H9 (cell line): ENCODE data around the gene NPY1R. TPM values are rescaled to one million over a fixed set of nuclear protein-coding genes. Genes with fewer than 3 reads are reported as not detected.

Experiments
- DNase-seq: peaks from one replicate; pipeline ENCODE4 v3.0.0-alpha.2; 2017
- H2AFZ ChIP-seq: one replicate; pipeline ENCODE4 v1.6.1; 2013; ENCODE audit warnings: mild to moderate bottlenecking, low read length, control low read depth, moderate library complexity
- H2AK5ac ChIP-seq: 2 replicates; pipeline ENCODE4 v1.6.1; 2013; ENCODE audit warnings: low read length, control low read depth, mixed read lengths; ENCODE audit not compliant: insufficient read length
- H2BK120ac ChIP-seq: one replicate; pipeline ENCODE4 v1.6.1; 2013; ENCODE audit warnings: low read depth, mild to moderate bottlenecking, low read length, control low read depth, inconsistent platforms; ENCODE audit not compliant: poor library complexity, severe bottlenecking
- H2BK12ac ChIP-seq: 2 replicates; pipeline ENCODE4 v1.6.1; 2013; ENCODE audit warnings: low read length, control low read depth, mixed read lengths, low read depth; ENCODE audit not compliant: insufficient read length
- H2BK15ac ChIP-seq: 2 replicates; pipeline ENCODE4 v1.6.1; 2013; ENCODE audit warnings: low read depth, low read length, control low read depth
- H2BK20ac ChIP-seq: one replicate; pipeline ENCODE4 v1.6.1; 2013; ENCODE audit warnings: low read depth, mild to moderate bottlenecking, low read length, control low read depth, inconsistent platforms; ENCODE audit not compliant: poor library complexity, severe bottlenecking
- H2BK5ac ChIP-seq: 2 replicates; pipeline ENCODE4 v1.6.1; 2013; ENCODE audit warnings: low read length, control low read depth, mixed read lengths; ENCODE audit not compliant: insufficient read length
- H3K14ac ChIP-seq: 2 replicates; pipeline ENCODE4 v1.6.1; 2013; ENCODE audit warnings: low read length, control low read depth; ENCODE audit not compliant: insufficient read depth
- H3K18ac ChIP-seq: 2 replicates; pipeline ENCODE4 v1.6.1; 2013; ENCODE audit warnings: low read depth, mild to moderate bottlenecking, mixed read lengths, low read length, control low read depth; ENCODE audit not compliant: insufficient read length
- H3K23ac ChIP-seq: 2 replicates; pipeline ENCODE4 v1.6.1; 2013; ENCODE audit warnings: low read length, control low read depth, mixed read lengths, low read depth; ENCODE audit not compliant: insufficient read length
- H3K23me2 ChIP-seq: 2 replicates; pipeline ENCODE4 v1.6.1; 2013; ENCODE audit warnings: low read depth, mild to moderate bottlenecking, mixed read lengths, low read length, control low read depth; ENCODE audit not compliant: insufficient read length, poor library complexity, severe bottlenecking
- H3K27ac ChIP-seq: 2 replicates; pipeline ENCODE4 v1.5.1; 2013; ENCODE audit warnings: low read length, control low read depth, mixed read lengths, low read depth; ENCODE audit not compliant: insufficient read length
- H3K27me3 ChIP-seq: 2 replicates; pipeline ENCODE4 v1.6.1; 2013; ENCODE audit warnings: low read length, control low read depth, inconsistent platforms; ENCODE audit not compliant: insufficient read depth
- H3K4ac ChIP-seq: 2 replicates; pipeline ENCODE4 v1.6.1; 2013; ENCODE audit warnings: low read depth, mild to moderate bottlenecking, control low read depth, inconsistent platforms, low read length, moderate library complexity
- H3K4me1 ChIP-seq: 2 replicates; pipeline ENCODE4 v1.6.1; 2013; ENCODE audit warnings: low read length, control low read depth, inconsistent platforms; ENCODE audit not compliant: insufficient read depth
- H3K4me2 ChIP-seq: 2 replicates; pipeline ENCODE4 v1.6.1; 2013; ENCODE audit warnings: low read length, control low read depth, mixed read lengths; ENCODE audit not compliant: insufficient read length, insufficient read depth
- H3K56ac ChIP-seq: 2 replicates; pipeline ENCODE4 v1.6.1; 2013; ENCODE audit warnings: low read depth, mild to moderate bottlenecking, mixed read lengths, low read length, control low read depth; ENCODE audit not compliant: insufficient read length
- H3K79me1 ChIP-seq: 2 replicates; pipeline ENCODE4 v1.6.1; 2013; ENCODE audit warnings: low read depth, mild to moderate bottlenecking, moderate library complexity, low read length, control low read depth, inconsistent platforms; ENCODE audit not compliant: insufficient read depth, poor library complexity, severe bottlenecking
- H3K79me2 ChIP-seq: 2 replicates; pipeline ENCODE4 v1.6.1; 2013; ENCODE audit warnings: low read length, control low read depth, inconsistent platforms; ENCODE audit not compliant: insufficient read depth
- H3K9ac ChIP-seq: 2 replicates; pipeline ENCODE4 v1.6.1; 2013; ENCODE audit warnings: low read length, control low read depth, mixed read lengths; ENCODE audit not compliant: insufficient read length; ENCODE audit errors: extremely low read depth
- H3K9me3 ChIP-seq: one replicate; pipeline ENCODE4 v1.6.1; 2013; ENCODE audit warnings: low read depth, low read length, inconsistent platforms; ENCODE audit not compliant: control insufficient read depth
- H3T11ph ChIP-seq: one replicate; pipeline ENCODE4 v1.6.1; 2013; ENCODE audit warnings: mild to moderate bottlenecking, low read length, control low read depth, inconsistent platforms
- H4K20me1 ChIP-seq: one replicate; pipeline ENCODE4 v1.6.1; 2013; ENCODE audit not compliant: control insufficient read depth, insufficient read length, insufficient read depth
- H4K5ac ChIP-seq: 2 replicates; pipeline ENCODE4 v1.6.1; 2013; ENCODE audit warnings: low read depth, mild to moderate bottlenecking, mixed read lengths, low read length, control low read depth; ENCODE audit not compliant: insufficient read length
- H4K8ac ChIP-seq: replicated peaks from 2 replicates; pipeline ENCODE4 v1.6.1; 2013; ENCODE audit warnings: low read length, control low read depth, mixed read lengths, low read depth; ENCODE audit not compliant: insufficient read length
- H4K91ac ChIP-seq: 2 replicates; pipeline ENCODE4 v1.6.1; 2013; ENCODE audit warnings: low read depth, mild to moderate bottlenecking, moderate library complexity, mixed read lengths, low read length, control low read depth; ENCODE audit not compliant: insufficient read length
- H3K27ac Mint-ChIP-seq, 3 experiments: 2 replicates in 2 of 3; 3 replicates in 1 of 3; pipeline ENCODE4 v1.8.0; 2020 to 2021; ENCODE audit warnings: mixed read lengths in 3 of 3, mild to moderate bottlenecking in 1 of 3, moderate library complexity in 1 of 3
- H3K27me3 Mint-ChIP-seq: 2 replicates; pipeline ENCODE4 v1.8.0; 2021; ENCODE audit warnings: low read depth, mild to moderate bottlenecking, moderate library complexity, mixed read lengths
- H3K36me3 Mint-ChIP-seq, 3 experiments: 2 replicates in 2 of 3; 3 replicates in 1 of 3; pipeline ENCODE4 v1.8.0; 2020 to 2021; ENCODE audit warnings: low read depth in 3 of 3, mixed read lengths in 3 of 3; ENCODE audit not compliant: insufficient read depth in 1 of 3
- H3K4me1 Mint-ChIP-seq, 2 experiments: 2 replicates each; pipeline ENCODE4 v1.8.0; 2020; ENCODE audit warnings: mixed read lengths in 2 of 2
- H3K4me3 Mint-ChIP-seq, 2 experiments: 2 replicates in 1 of 2; 3 replicates in 1 of 2; pipeline ENCODE4 v1.8.0; 2020 to 2021; ENCODE audit warnings: mild to moderate bottlenecking in 2 of 2, mixed read lengths in 2 of 2, moderate library complexity in 1 of 2
- H3K9me3 Mint-ChIP-seq, 2 experiments: 2 replicates in 1 of 2; 3 replicates in 1 of 2; pipeline ENCODE4 v1.8.0; 2020; ENCODE audit warnings: mild to moderate bottlenecking in 2 of 2, mixed read lengths in 2 of 2, moderate library complexity in 1 of 2
- WGBS: extraction: QIAGEN DNeasy Blood & Tissue Kit; methylation state at CpG from one replicate; pipeline ENCODE4 v1.1.7; 2013; ENCODE audit warnings: missing lambda C conversion rate, low lambda C conversion rate, mixed read lengths; ENCODE audit not compliant: insufficient read length; ENCODE audit errors: extremely low coverage; 5-methylcytosine and 5-hydroxymethylcytosine counted together
- total RNA-seq: library from RNA; stranded (reverse); gene quantifications from 2 replicates; pipeline ENCODE4 v1.2.1, GENCODE V29; 2021
- TF ChIP-seq, protein P1 (sequence below): fragments of 200-600 bp; sonication (generic); conservative IDR thresholded peaks from 3 replicates; pipeline ENCODE4 v1.8.0; 2021; ENCODE audit warnings: antibody characterized with exemption, mild to moderate bottlenecking

NPY1R gene
- total RNA-seq, 1 experiment from 2014 or later: 27.3 TPM

DNA sequence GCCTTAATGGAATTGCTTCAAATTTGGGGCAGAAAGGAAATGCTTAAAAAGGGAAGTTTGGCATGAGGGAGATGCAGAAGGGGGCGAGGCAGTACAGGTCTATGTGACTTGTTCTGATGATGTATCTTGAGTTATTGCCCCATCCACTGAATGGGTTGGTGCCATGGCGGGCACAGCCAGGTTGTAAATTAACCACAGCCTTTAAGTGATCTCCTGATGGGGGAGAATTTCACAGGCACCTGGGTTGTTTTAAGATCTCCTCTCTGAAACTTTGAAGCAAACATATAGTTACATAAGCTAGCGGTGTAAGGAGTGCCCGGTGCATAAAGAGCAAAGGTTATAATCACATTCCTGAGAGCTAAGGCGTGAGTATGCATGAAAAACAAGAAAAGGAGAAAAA is 48.3 kb upstream of the NPY1R start:
- Histone ChIP-seq H2BK20ac (no peak overlapping the region), H3K4me1 (no peaks in the 10 kb centered on the region), H4K5ac (no peak overlapping the region), H2BK5ac (no peak overlapping the region), H2AFZ (no peak overlapping the region), H3K18ac (no peak overlapping the region), H3K79me1 (no peaks in the 10 kb centered on the region), H3K27ac (no peak overlapping the region), H3K23me2 (no peaks in the 10 kb centered on the region), H2BK120ac (no peak overlapping the region), H3K79me2 (no peaks in the 10 kb centered on the region), H3K56ac (no peak overlapping the region), H3K9ac (no peak overlapping the region), H2BK12ac (no peak overlapping the region), H3K9me3 (no peaks in the 10 kb centered on the region), H2BK15ac (no peak overlapping the region), H3K4me2 (no peak overlapping the region), H3K23ac (no peak overlapping the region), H4K91ac (no peak overlapping the region), H4K20me1 (no peaks in the 10 kb centered on the region), H3K14ac (no peak overlapping the region), H4K8ac (no peak overlapping the region), H3K4ac (no peak overlapping the region), H3T11ph (no peak overlapping the region), H2AK5ac (no peak overlapping the region), H3K27me3 (no peaks in the 10 kb centered on the region)
- no CpG with 5 or more reads among the region's 5 CpGs for WGBS
- Mint-ChIP-seq H3K27ac (no peak overlapping the region; a peak in 1 of 7 replicates), H3K36me3 (no peaks in the 10 kb centered on the region; a peak in 1 of 7 replicates), H3K4me1 (peaks cover 7% of the 10 kb centered on the region in 2 experiments), H3K27me3 (no peaks in the 10 kb centered on the region), H3K9me3 (no peaks in the 10 kb centered on the region; a peak in 1 of 5 replicates), H3K4me3 (no peak overlapping the region)
- no peak for DNase-seq
- TF ChIP-seq, protein P1, sequence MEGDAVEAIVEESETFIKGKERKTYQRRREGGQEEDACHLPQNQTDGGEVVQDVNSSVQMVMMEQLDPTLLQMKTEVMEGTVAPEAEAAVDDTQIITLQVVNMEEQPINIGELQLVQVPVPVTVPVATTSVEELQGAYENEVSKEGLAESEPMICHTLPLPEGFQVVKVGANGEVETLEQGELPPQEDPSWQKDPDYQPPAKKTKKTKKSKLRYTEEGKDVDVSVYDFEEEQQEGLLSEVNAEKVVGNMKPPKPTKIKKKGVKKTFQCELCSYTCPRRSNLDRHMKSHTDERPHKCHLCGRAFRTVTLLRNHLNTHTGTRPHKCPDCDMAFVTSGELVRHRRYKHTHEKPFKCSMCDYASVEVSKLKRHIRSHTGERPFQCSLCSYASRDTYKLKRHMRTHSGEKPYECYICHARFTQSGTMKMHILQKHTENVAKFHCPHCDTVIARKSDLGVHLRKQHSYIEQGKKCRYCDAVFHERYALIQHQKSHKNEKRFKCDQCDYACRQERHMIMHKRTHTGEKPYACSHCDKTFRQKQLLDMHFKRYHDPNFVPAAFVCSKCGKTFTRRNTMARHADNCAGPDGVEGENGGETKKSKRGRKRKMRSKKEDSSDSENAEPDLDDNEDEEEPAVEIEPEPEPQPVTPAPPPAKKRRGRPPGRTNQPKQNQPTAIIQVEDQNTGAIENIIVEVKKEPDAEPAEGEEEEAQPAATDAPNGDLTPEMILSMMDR: no peak
